IPS-18a (cell line): ENCODE data around the gene PIK3C3.

Experiments
- H3K27ac ChIP-seq: one replicate; pipeline ENCODE4 v1.5.1; 2013; ENCODE audit warnings: low read length
- H3K27me3 ChIP-seq: one replicate; pipeline ENCODE4 v1.6.1; 2013; ENCODE audit warnings: mild to moderate bottlenecking, low read length; ENCODE audit not compliant: control insufficient read depth, insufficient read depth
- H3K36me3 ChIP-seq: one replicate; pipeline ENCODE4 v1.6.1; 2013; ENCODE audit warnings: low read depth, low read length; ENCODE audit not compliant: control insufficient read depth
- H3K4me1 ChIP-seq: one replicate; pipeline ENCODE4 v1.6.1; 2013; ENCODE audit warnings: low read depth, low read length; ENCODE audit not compliant: control insufficient read depth
- H3K4me3 ChIP-seq: one replicate; pipeline ENCODE4 v1.5.1; 2013; ENCODE audit warnings: low read length
- H3K9ac ChIP-seq: one replicate; pipeline ENCODE4 v1.6.1; 2013; ENCODE audit warnings: mild to moderate bottlenecking, low read length, moderate library complexity
- H3K9me3 ChIP-seq: one replicate; pipeline ENCODE4 v1.6.1; 2013; ENCODE audit warnings: low read depth, low read length; ENCODE audit not compliant: control insufficient read depth

The PIK3C3 gene

GRCh38 chr18:41954827-41955613 is at the start of gene PIK3C3:
TSS of gene PIK3C3 (plus strand) at chr18:41955234. CDS start at chr18:41955292, 58 bp downstream.
- H3K4me3 ChIP-seq: peak within 1 kb of the TSS; percentile 84
- peaks cover 4% of the 10 kb centered on the region for H3K4me1 ChIP-seq
- H3K36me3 ChIP-seq: peaks cover 10% of the 10 kb centered on the region
- peak within 1 kb of the TSS; percentile 78 for H3K9ac ChIP-seq
- no peaks in the 10 kb centered on the region for H3K9me3 ChIP-seq
- H3K27me3 ChIP-seq: peaks cover 19% of the 10 kb centered on the region
- no peak within 1 kb of the TSS for H3K27ac ChIP-seq

- H3K27ac ChIP-seq: no peak overlapping the region
- H3K36me3 ChIP-seq: no peaks in the 10 kb centered on the region
- H3K9ac ChIP-seq: no peak overlapping the region
- H3K4me3 ChIP-seq: no peak overlapping the region
- H3K27me3 ChIP-seq: no peaks in the 10 kb centered on the region
- H3K4me1 ChIP-seq: no peaks in the 10 kb centered on the region
- H3K9me3 ChIP-seq: no peaks in the 10 kb centered on the region
These were observed 49.1 kb upstream of the PIK3C3 start for GRCh38 chr18:41905786-41906527.

- Histone ChIP-seq H3K9ac (no peak overlapping the region), H3K27me3 (no peaks in the 10 kb centered on the region), H3K9me3 (no peaks in the 10 kb centered on the region), H3K4me1 (no peaks in the 10 kb centered on the region), H3K27ac (no peak overlapping the region), H3K4me3 (no peak overlapping the region), H3K36me3 (no peaks in the 10 kb centered on the region)
These were observed 48.4 kb upstream of the PIK3C3 start for GRCh38 chr18:41906528-41907146.

- Histone ChIP-seq H3K27ac (no peak overlapping the region), H3K9me3 (no peaks in the 10 kb centered on the region), H3K4me1 (no peaks in the 10 kb centered on the region), H3K9ac (no peak overlapping the region), H3K36me3 (no peaks in the 10 kb centered on the region), H3K27me3 (no peaks in the 10 kb centered on the region), H3K4me3 (no peak overlapping the region)
These were observed 37.9 kb upstream of the PIK3C3 start for GRCh38 chr18:41917181-41917580.

GRCh38 chr18:41921770-41922169 is 33.3 kb upstream of the PIK3C3 start:
- no peaks in the 10 kb centered on the region for H3K9me3 ChIP-seq
- H3K4me1 ChIP-seq: no peaks in the 10 kb centered on the region
- no peaks in the 10 kb centered on the region for H3K27me3 ChIP-seq
- H3K36me3 ChIP-seq: no peaks in the 10 kb centered on the region
- H3K27ac ChIP-seq: no peak overlapping the region
- H3K4me3 ChIP-seq: no peak overlapping the region
- H3K9ac ChIP-seq: no peak overlapping the region

GRCh38 chr18:41922176-41922575 is 32.9 kb upstream of the PIK3C3 start:
- no peak overlapping the region for H3K27ac ChIP-seq

GRCh38 chr18:41922841-41923240 is 32.2 kb upstream of the PIK3C3 start:
- no peak overlapping the region for H3K9ac ChIP-seq
- H3K4me3 ChIP-seq: no peak overlapping the region
- H3K27me3 ChIP-seq: no peaks in the 10 kb centered on the region
- no peaks in the 10 kb centered on the region for H3K36me3 ChIP-seq
- H3K4me1 ChIP-seq: no peaks in the 10 kb centered on the region
- H3K9me3 ChIP-seq: no peaks in the 10 kb centered on the region
- no peak overlapping the region for H3K27ac ChIP-seq

More at GRCh38 chr18:41922176-41922575, 32.9 kb upstream of the PIK3C3 start:
- H3K4me1 ChIP-seq: no peaks in the 10 kb centered on the region
- H3K9me3 ChIP-seq: no peaks in the 10 kb centered on the region
- no peak overlapping the region for H3K4me3 ChIP-seq
- no peak overlapping the region for H3K9ac ChIP-seq
- no peaks in the 10 kb centered on the region for H3K27me3 ChIP-seq
- no peaks in the 10 kb centered on the region for H3K36me3 ChIP-seq

GRCh38 chr18:41923446-41923845 is 31.6 kb upstream of the PIK3C3 start:
- H3K27me3 ChIP-seq: no peaks in the 10 kb centered on the region

GRCh38 chr18:41928581-41928980 is 26.5 kb upstream of the PIK3C3 start:
- Histone ChIP-seq H3K27me3 (no peaks in the 10 kb centered on the region), H3K27ac (no peak overlapping the region), H3K9ac (no peak overlapping the region), H3K4me3 (no peak overlapping the region), H3K4me1 (no peaks in the 10 kb centered on the region), H3K9me3 (no peaks in the 10 kb centered on the region), H3K36me3 (no peaks in the 10 kb centered on the region)

More at GRCh38 chr18:41923446-41923845, 31.6 kb upstream of the PIK3C3 start:
- H3K4me1 ChIP-seq: no peaks in the 10 kb centered on the region
- no peaks in the 10 kb centered on the region for H3K36me3 ChIP-seq
- no peak overlapping the region for H3K9ac ChIP-seq
- no peak overlapping the region for H3K27ac ChIP-seq
- no peaks in the 10 kb centered on the region for H3K9me3 ChIP-seq
- no peak overlapping the region for H3K4me3 ChIP-seq

GRCh38 chr18:41932899-41933298 is 22.1 kb upstream of the PIK3C3 start:
- H3K9ac ChIP-seq: no peak overlapping the region
- H3K27ac ChIP-seq: no peak overlapping the region
- H3K27me3 ChIP-seq: no peaks in the 10 kb centered on the region
- no peaks in the 10 kb centered on the region for H3K9me3 ChIP-seq
- no peaks in the 10 kb centered on the region for H3K36me3 ChIP-seq
- no peaks in the 10 kb centered on the region for H3K4me1 ChIP-seq
- H3K4me3 ChIP-seq: no peak overlapping the region

- Histone ChIP-seq H3K9me3 (no peaks in the 10 kb centered on the region), H3K4me1 (no peaks in the 10 kb centered on the region), H3K36me3 (no peaks in the 10 kb centered on the region), H3K27me3 (no peaks in the 10 kb centered on the region), H3K27ac (no peak overlapping the region), H3K9ac (no peak overlapping the region), H3K4me3 (no peak overlapping the region)
These were observed 21.3 kb upstream of the PIK3C3 start for GRCh38 chr18:41933778-41934177.
